D341Med (cell line): Measurements from ENCODE around the gene WDR36.

ENCODE experiments used
- DNase-seq: peaks from one replicate; pipeline ENCODE4 v3.0.0; 2012; ENCODE audit warnings: low spot score

The WDR36 gene

DNA sequence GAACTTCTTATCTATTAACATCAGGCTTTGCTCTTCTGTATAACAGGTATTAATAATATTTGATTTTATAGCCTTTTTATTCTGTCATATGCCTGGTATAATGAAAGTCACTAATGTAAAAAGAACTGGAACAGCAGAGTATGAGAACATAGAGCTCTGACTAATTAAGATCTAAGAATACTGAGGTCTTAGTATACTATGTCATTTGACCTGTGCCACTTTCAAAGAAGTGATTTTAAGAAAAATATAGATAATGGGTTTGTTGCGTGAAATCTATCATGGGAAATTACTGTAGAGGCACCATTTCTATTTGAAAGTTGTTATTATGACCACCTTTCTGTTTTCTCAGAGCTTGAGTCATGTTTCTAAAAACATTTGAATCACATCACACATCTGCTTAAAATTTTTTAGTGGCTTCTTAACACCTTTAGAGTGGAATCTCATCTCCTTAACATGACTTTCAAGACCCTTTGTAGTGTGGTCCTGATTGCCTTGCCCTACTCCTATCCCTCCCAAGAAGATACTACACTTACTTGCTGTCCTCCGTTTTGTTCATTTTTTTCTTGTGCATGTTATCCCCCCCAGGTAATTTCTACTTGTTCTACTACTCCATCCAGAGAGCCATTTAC, 14.3 kb downstream of the WDR36 start:
- DNase-seq = no peak

DNA sequence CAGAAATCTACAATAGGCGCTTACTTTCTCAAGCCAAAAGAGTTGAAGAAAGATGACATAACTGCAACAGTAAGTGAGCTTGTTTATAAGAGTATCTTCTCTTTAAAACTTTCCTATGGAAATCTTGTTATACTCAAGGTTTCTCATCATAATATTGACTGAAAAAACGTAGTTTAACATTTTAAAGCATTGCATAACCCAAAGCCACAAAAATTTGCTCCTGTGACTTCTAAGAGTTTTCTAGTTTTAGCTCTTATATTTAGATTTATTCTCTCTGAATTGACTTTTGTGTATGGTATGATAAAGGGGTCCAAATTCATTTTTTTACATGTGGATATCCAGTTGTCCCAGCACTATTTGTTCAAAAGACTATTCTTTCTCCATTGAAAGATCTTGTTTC, 15.2 kb downstream of the WDR36 start:
- no peak for DNase-seq

DNA sequence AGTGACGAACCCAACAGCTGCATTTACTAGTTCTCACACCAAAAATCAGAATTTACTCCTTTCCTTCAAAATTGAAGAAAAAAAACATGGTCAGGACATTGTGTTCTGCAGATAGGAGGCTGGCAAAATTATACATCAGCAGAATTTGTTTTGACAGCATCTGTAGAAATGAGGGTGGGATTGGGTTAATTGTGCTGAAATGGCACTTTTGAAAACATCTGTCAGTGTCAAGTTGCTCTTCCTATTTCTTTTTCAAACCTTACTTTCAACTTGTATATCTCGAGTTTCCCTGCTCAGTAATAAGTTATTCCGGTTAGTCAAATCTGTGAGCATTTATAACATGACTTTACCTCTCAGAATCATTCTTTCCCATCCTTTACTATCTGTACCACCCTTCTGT, 19.8 kb downstream of the WDR36 start:
- no peak for DNase-seq

DNA sequence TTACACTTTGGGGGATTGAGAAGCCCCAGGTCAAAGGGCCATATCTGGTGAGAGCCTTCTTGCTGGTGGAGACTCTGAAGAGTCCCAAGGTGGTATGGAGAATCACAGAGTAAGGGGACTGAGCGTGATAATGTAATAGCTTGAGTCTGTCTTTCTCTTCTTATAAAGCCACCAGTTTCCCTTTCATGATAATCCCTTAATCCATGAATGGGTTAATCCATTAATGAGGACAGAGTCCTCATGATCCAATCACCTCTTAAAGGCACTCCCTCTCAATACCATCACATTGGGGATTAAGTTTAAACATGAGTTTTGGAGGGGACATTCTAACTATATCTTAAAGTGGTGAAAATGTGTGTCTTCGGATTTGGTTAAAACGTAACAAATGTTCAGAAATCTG, 21.5 kb downstream of the WDR36 start:
- no peak for DNase-seq

DNA sequence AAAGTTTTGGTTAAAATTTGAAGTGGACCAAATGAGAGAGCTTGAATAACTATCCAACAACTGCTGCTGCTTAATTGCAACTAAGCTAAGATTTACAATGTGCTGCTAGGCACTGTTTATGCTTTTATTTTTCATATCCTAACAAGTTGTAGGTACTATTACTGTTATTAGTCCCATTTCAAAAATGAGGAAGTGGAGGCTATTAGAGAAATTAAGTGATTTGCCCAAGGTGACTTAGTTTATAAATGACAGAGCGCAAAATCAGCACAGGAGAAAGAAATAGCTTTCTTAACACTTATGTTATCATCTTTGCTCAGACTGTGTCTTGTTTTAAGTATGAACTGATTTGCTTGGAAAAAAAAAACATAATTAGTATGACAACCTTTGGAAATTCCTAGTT, 23.1 kb downstream of the WDR36 start:
- no peak for DNase-seq

DNA sequence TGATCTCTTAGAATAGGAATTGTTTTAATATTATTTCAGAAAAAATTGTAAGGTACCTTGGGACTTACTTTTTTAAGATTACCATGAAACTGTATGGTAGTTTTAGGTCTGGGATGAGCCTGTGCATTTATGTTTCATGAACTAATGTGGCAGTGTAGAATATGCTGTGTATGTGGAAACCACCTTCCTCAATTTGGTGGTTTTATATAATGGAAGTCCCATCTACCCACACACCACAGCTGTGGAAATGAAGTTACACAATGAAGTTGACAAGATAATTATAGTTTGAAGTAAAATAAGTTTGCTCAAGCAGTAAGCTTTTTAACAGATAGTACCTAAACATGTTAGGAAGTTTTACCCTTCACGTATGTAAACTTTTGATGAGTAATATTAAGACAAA, 24.4 kb downstream of the WDR36 start:
- no peak for DNase-seq

DNA sequence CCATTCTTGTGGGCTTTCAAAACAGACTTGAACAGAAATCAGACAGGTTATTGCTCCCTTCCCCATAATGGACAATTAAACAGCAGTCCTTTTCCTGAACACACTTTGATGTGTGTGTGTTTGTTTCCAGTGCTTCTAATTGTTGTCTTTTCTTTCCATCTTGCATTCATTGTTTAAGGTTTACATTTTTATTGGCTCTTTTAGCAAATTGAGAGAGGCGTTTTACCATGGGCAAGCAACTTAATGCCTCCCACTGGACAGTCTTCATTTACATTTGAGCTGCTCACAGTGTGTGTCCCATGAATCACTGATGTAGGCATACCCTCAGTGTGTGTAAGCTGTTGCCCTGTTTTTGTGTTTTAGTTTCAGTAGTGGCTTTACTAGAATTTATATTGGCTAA, 25.0 kb downstream of the WDR36 start:
- no peak for DNase-seq

DNA sequence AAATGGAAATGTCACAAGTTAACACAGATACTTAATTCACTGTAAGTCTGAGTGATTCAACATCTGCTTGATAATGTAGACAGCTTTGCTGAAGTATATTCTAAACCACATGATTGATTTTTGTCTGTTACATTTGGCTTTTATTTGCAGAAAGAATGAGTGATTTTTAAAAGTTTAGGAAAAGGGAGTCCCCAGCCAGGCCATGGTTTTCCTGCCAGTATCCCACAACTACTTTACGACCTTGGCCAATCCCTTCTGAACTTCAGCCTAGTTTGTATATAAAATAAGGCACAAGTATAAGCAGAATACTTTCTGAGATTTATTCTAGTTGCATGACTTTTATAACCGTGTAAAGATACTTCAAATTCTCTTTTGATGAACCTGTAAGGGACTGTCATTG, 27.1 kb downstream of the WDR36 start:
- DNase-seq = no peak

DNA sequence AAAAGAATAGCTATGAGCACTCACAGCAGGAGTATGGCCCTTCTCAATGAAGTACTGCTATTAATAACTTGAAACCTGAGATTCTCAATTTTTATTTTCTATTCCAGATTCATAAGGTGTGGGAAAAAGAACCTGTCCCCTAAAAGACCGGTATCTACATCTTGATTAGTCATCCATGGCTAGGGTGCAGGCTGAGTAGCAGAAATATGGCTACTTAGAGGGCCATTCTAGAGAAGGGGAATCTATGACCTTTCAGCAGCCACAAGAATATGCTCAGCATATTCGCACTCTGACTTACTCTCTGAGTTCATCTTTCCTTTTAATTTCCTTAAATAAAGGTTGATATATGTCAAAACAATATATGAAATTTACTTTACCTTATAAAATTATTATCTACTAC, 27.7 kb downstream of the WDR36 start:
- no peak for DNase-seq

DNA sequence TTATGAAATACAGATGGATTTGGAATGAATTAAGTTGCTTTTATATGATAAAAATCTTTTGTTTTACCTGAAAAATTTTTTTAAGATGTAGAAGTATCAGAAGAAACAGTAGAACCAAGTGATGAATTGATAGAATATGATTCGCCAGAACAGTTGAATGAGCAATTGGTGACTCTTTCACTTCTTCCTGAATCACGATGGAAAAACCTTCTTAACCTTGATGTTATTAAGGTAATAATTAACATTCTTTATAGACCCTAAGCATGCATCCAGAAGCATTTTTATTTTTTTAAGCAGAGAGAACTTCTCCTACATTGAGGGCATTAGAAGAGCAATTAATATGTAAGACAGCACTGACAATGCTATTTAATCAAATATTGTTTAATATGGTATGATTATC, 28.8 kb downstream of the WDR36 start:
- no peak for DNase-seq

DNA sequence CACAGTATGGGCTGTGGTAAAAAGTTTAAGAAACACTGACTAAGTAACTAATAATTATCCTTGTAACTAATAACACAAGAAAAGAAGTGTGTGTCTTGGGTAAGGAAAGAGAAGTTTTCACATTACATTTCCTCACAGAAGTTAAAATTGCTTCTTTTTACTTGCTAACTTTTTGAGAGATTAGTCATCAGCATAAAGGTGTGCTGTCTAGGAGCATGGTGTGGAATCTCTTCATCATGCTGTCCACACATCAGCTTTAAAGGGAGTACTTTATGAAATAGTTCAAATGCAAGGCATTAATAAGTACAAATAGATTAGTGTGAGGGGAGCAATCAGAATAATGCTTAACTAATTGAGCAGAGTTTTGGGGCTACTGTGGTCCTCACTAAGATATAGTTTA, 29.8 kb downstream of the WDR36 start:
- no peak for DNase-seq

DNA sequence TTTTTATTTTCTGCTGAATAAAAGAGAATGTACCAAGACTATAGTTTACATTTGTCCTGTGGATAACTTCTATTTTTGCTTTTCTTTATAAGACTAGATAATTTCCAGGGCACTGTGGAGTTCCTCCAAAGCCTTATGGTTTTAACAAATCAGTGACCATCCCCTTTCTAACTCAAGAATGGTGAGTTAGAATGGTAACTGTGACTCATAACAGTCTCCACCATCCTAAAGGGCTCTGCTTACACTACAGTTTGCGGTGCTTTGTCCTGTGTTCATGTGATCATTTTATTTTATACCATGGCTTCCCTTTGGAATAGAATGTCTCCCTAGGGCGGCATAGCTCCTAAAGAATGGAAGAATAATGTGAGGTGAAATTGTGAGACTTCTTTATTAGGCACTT, 30.2 kb downstream of the WDR36 start:
- DNase-seq = no peak

DNA sequence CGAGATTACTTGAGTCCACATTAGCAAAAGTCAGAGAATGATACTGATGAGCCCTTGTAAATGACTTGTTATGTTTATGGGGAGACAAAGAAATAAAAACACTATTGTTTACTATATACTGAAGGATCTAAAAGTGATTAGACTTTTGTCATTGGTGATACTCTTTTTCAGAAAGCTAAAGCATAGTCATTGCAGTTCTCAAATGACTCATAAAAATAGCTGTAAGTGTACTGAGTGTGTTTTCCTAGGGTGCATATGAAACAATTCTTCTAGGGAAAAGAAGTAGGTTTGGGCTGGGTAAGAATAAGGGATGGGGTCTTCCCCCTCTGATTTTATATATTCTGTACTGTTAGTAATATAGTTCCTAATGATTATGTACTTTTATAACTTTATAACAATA, 32.6 kb downstream of the WDR36 start:
- DNase-seq = no peak

DNA sequence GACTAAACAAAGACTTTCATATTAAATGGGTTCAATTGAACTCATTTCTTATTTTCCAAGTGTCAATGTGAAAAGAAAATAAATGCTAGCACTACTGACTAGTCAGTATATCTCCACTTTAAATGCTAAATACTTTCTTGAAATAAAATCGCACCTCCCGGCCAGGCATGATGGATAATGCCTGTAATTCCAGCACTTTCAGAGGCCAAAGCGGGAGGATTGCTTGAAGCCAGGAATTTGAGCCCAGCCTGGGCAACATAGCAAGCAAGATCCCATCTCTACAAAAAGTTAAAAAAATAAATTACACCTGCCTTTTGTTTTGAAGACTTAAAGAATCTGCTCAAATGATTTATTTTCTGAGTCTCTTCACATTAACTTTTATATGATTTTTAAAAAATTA, 34.7 kb downstream of the WDR36 start:
- no peak for DNase-seq

DNA sequence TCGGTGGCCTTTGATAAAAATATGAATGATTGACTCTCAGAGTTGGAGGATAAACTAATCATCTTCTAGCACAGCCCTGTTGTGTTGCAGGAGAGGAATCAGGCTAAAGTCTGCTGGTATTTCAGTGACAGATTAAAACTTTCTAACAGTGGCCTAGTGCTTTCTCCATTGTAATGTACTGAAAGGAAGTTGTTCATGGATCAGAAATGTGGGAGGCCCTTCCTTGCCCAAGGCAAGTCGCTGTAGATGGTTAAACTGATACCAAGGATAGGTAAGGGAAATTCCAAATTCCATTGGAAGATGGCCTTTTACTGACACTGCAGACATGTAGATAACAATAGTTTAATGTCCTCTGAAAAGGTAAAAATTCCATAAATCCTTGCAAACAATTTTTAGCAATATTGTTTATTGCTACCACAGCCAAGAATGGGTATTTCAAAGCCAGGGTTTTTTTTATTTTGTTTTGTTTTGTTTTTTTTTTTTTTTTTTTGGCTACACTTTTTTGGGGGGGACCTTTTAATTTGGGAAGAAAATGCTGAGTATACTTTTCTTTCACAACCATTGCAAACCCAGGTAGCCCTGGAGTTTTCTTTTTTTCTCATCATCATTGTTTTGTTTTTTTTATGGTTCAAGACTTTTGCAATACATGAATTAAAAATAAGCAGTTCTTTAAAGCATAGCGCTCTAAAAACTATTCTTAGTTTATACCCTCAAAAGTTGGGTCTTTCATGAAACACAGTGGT, 35.5 kb downstream of the WDR36 start:
- no peak for DNase-seq

DNA sequence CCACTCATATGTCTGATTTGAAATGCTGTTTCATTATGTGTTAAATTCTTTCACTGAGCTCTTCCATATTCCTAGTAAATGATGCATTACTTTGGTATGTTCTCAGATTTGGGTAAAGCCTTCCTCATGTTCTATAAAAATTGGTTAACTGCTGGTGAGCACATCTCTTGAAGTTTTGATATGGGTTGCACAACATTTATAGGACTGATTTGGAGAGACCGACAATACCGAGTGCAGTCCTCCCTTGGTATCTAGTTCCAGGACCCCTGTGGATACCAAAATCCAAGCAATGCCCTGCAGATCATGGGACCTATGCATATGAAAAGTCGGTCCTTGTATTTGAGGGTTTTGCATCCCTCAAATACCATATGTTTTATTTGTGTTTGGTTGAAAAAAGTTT, 37.8 kb downstream of the WDR36 start:
- DNase-seq = no peak

DNA sequence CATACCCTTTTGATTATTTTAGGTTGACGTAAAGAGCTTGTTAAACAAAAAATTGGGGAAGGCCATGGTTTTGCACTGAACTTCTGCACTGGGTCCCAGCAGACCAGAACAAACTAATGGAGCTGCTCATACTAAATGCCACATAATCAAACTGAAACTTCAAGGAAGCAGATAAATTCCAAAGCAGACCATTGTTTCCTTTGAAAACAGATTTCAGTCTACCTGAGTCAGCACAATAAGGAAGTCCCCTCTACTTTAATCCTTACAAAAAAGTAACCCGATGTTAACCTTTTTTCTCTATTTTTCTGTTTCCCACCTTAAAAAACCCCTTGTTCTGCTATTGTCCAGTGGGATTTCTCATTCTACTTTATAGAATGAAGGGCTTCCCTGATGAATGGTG, 39.2 kb downstream of the WDR36 start:
- DNase-seq = no peak

DNA sequence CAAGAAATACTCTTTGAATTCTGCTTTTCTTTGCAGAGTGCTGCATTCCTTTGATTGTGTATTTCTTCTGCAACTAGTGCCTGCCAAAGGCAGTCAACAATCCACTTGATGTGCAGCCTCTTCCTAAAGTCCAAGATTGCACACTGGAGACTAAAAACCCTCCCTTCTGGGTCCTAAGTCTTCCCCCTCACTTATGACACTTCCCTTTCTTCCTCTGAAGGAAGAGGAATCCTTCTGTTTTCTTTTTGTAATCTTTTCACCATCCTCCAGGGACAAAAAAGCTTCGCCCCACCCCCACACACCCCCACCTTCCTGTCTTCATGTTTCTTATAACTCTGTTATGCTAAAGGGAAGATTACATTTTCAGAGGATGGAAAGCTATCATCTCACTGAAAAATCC, 39.9 kb downstream of the WDR36 start:
- DNase-seq = no peak

DNA sequence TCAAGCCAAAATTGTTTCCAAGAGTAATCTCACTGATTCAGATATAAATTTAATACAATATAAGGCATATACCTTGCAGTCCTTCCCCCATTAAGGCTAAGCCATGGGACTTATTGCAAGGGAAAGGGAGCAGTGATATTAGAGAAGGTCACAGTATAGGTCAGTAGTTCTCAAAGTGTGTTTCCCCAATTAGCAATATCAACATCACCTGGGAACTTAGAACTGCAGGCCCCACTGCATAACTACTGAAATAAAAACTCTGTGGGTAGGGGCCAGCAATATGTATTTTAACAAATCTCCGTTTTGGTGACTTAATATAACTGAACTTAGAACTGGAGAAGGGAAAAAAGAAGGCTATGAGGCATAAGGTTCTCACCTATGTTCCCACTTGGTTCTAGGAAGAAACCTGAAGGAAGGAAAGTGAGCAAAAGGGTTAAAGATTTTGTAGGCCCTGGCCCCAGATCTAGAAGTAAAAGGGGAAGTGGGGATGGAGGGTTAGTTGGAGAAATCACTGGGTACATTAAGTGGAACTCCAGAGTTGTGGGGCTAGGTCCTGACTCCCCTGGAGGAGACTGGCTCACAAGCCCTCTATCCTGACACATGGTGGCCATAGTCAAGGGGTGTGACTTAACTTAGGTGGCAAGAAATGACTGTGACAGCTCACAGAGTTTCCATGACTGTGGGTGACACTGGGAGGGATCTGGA, 40.7 kb downstream of the WDR36 start:
- DNase-seq = no peak

DNA sequence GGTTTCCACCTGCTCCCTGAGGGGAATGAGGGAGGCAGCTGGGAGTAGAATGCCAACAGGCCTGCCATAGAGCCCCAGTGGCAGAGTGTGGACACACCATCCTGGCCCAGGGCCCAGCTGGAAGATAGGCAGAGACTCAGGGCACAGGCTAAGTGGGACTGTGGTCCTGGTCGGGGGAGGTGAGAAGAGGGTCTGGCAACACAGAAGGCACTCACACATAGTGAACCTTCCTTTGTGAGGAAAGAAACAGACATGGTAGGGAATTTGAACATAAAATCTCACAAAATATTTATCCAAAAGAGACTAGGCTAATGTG, 41.2 kb downstream of the WDR36 start:
- DNase-seq = peak; percentile 37

DNA sequence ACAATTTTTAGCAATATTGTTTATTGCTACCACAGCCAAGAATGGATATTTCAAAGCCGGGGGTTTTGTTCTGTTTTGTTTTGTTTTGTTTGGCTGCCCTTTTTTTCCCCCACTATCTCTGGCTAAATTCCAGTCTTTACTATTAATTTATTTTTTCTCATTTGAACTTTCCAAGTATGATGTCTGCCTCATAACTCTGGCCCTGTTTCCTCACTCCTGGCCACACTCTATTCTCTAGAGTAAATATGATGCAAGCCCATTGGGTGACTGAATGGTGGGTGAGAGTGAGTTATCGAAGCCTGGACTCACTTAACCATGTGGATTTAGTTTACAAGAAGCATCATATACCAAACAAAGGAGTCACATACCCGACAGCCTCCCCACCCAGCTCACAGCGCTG, 41.9 kb downstream of the WDR36 start:
- no peak for DNase-seq

DNA sequence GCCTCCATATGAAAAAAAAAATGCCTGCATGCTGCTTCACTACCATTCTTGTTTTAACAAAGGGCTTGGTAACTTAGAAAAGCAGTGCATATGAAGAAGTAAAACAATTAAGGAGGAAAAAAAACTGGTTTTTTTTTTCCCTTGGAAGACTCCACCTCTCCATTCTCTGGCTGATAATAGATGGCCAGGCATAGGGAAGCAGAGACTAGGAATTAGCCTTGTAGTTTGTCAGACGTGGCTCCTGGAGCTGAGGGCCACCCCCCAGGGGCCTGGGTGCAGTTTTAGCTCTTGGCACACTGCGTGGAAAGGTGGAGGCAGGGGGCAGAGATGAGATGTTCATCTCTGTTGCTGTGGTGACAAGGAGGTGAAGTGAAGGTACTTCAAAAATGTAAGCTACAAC, 42.7 kb downstream of the WDR36 start:
- no peak for DNase-seq

DNA sequence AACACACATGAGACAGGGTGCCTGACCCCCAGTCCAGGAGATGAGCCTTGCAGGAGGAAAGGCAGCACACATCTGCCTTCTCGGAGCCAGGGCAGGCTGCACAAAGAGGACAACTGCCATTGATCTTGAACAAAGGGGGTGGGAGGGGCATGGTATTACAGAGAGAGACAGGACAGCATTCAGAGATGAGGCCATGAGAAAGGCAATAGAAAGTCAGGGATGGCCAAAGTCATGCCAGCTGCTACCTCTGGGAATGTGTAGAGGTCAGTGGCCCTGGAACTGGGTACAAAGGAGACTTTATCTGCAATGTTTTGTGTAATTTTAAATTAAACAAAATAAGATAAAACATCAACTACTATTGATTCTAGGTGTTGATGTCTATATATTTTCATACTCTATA, 43.2 kb downstream of the WDR36 start:
- DNase-seq = no peak

DNA sequence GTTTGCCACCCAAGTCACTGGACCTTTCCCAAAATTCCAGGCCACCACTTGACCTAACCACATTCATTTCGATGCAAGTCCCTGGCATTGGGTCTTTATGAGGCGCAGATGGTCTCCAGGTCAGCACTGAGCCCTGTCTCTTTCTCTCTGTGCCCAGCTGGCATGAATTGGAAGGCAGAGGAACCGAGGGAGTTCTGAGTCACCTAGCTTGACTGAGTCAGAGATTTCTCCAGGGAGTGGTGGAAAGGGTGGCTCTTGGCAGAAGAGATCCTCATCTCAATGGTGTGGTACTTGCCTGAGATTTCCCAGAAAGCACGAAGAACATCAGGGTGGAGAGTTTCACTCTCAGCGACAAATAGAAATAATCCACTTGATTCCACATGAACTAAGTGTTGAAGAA, 43.8 kb downstream of the WDR36 start:
- DNase-seq = no peak
